Prostate gland (tissue), 2 donors: ENCODE measurements around the gene ECHS1.

Source experiments
- POLR2A ChIP-seq: fragments of 450-650 bp; IDR thresholded peaks from one replicate; pipeline ENCODE4 v1.6.1; 2016; ENCODE audit warnings: antibody characterized with exemption, mild to moderate bottlenecking
- POLR2AphosphoS5 ChIP-seq: sonication (generic); formaldehyde crosslinking; IDR thresholded peaks from one replicate; pipeline ENCODE4 v1.6.1; 2017; ENCODE audit warnings: antibody characterized with exemption
- TF ChIP-seq, protein P1 (sequence below), 4 experiments: fragments of 200-600 bp in 2 of 4; fragments of 450-650 bp in 2 of 4; sonication (generic) in 2 of 4; IDR thresholded peaks; 1 replicate in 3 of 4; 2 replicates in 1 of 4; pipeline ENCODE4 v1.5.1; 2016 to 2019; ENCODE audit warnings: antibody characterized with exemption in 4 of 4, mild to moderate bottlenecking in 2 of 4, moderate library complexity in 2 of 4

DNA sequence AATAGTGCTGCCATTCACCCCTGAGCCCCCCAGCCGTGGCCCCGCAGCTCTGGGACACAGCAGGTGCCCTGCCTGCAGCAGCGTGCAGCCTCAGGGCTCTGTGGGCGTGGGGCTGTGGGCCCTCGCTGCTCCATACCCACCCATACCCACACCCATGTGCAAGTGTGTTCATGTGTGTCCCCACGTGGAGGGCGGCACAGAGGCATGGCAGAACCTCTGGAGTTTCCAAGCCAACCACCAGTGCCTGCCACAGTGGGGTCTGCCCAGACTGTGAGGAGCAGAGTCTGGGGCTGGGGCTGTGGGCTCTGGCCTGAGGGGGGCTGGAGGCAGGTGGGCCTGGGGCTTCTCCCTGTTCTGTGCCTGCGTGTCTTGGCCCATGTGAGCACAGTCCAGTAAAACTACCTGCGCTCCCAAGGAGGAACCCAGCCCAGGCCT is 23.6 kb downstream of the ECHS1 start:
- no peak for TF ChIP-seq POLR2AphosphoS5
- TF ChIP-seq, protein P1, sequence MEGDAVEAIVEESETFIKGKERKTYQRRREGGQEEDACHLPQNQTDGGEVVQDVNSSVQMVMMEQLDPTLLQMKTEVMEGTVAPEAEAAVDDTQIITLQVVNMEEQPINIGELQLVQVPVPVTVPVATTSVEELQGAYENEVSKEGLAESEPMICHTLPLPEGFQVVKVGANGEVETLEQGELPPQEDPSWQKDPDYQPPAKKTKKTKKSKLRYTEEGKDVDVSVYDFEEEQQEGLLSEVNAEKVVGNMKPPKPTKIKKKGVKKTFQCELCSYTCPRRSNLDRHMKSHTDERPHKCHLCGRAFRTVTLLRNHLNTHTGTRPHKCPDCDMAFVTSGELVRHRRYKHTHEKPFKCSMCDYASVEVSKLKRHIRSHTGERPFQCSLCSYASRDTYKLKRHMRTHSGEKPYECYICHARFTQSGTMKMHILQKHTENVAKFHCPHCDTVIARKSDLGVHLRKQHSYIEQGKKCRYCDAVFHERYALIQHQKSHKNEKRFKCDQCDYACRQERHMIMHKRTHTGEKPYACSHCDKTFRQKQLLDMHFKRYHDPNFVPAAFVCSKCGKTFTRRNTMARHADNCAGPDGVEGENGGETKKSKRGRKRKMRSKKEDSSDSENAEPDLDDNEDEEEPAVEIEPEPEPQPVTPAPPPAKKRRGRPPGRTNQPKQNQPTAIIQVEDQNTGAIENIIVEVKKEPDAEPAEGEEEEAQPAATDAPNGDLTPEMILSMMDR (IDR thresholded peaks at IDR 0.05), result no peak
- TF ChIP-seq POLR2A, result no peak
